Prostate gland (tissue), 2 donors: ENCODE data around the gene KCNK6.

Source experiments
- CTCF ChIP-seq, 4 experiments: fragments of 200-600 bp in 2 of 4; fragments of 450-650 bp in 2 of 4; sonication (generic) in 2 of 4; IDR thresholded peaks; 1 replicate in 3 of 4; 2 replicates in 1 of 4; pipeline ENCODE4 v1.5.1; 2016 to 2019; ENCODE audit warnings: antibody characterized with exemption in 4 of 4, mild to moderate bottlenecking in 2 of 4, moderate library complexity in 2 of 4
- POLR2A ChIP-seq: fragments of 450-650 bp; IDR thresholded peaks from one replicate; pipeline ENCODE4 v1.6.1; 2016; ENCODE audit warnings: antibody characterized with exemption, mild to moderate bottlenecking
- POLR2AphosphoS5 ChIP-seq: sonication (generic); formaldehyde crosslinking; IDR thresholded peaks from one replicate; pipeline ENCODE4 v1.6.1; 2017; ENCODE audit warnings: antibody characterized with exemption

- no peak for TF ChIP-seq POLR2AphosphoS5
- no peak for TF ChIP-seq CTCF (IDR thresholded peaks at IDR 0.05)
- TF ChIP-seq POLR2A: no peak
These were observed 40.7 kb downstream of the KCNK6 start for GRCh38 chr19:38360351-38360750.
